Uterus (tissue), 4 donors: Measurements from ENCODE around the gene WDR76. TPM values are rescaled to one million over a fixed set of nuclear protein-coding genes. Genes with fewer than 3 reads are reported as not detected.

Source experiments
- DNase-seq, 2 donors: peaks; one replicate each; pipeline ENCODE4 v3.0.0-alpha.2; 2019 to 2020
- H3K27ac ChIP-seq, 2 donors: fragments of 200-600 bp; sonication (generic); 1 replicate in 1 of 2; 2 replicates in 1 of 2; pipeline ENCODE4 v1.5.1; 2016 to 2018
- H3K27me3 ChIP-seq, 2 donors: fragments of 200-600 bp; sonication (generic); one replicate each; pipeline ENCODE4 v1.5.1; 2018 to 2019; ENCODE audit warnings: control low read depth in 1 of 2
- H3K36me3 ChIP-seq, 2 donors: fragments of 200-600 bp; sonication (generic); one replicate each; pipeline ENCODE4 v1.5.1; 2019; ENCODE audit warnings: control low read depth in 1 of 2
- H3K4me1 ChIP-seq, 2 donors: fragments of 200-600 bp; sonication (generic); one replicate each; pipeline ENCODE4 v1.5.1; 2018 to 2019; ENCODE audit warnings: control low read depth in 1 of 2
- H3K4me3 ChIP-seq, 2 donors: fragments of 200-600 bp; sonication (generic); 1 replicate in 1 of 2; 2 replicates in 1 of 2; pipeline ENCODE4 v1.5.1; 2018 to 2019; ENCODE audit warnings: mild to moderate bottlenecking in 1 of 2
- H3K9me3 ChIP-seq, 2 donors: fragments of 200-600 bp; sonication (generic); one replicate each; pipeline ENCODE4 v1.5.1; 2019; ENCODE audit warnings: control low read depth in 1 of 2
- POLR2A ChIP-seq, 2 donors: fragments of 450-650 bp; IDR thresholded peaks; one replicate each; pipeline ENCODE4 v1.6.1; 2016; ENCODE audit warnings: antibody characterized with exemption in 2 of 2, mild to moderate bottlenecking in 1 of 2, moderate library complexity in 1 of 2
- intact Hi-C: fragments of 100-400 bp; cut with DNase I; formaldehyde crosslinking; loops from one replicate; pipeline ENCODE4 v1.15.1; 2023; ENCODE audit warnings: low total_unique reads
- total RNA-seq, 4 donors: library from RNA; depleted of rRNA in 3 of 4; stranded (reverse); fragments of >200 nt in 3 of 4; gene quantifications; one replicate each; pipeline versions ENCODE4 v1.1.0 to v1.2.4, GENCODE V29; 2014 to 2023
- TF ChIP-seq, protein P1 (sequence below), 4 experiments: fragments of 200-600 bp in 2 of 4; fragments of 450-650 bp in 2 of 4; sonication (generic) in 2 of 4; IDR thresholded peaks; one replicate each; pipeline ENCODE4 v1.5.1; 2016 to 2019; ENCODE audit warnings: antibody characterized with exemption in 4 of 4, mild to moderate bottlenecking in 2 of 4, moderate library complexity in 1 of 4
- donor health status: DM: yes; HTN: yes; CAD: no.

The WDR76 gene
- 100 to 1,000 TPM in 1 of 4 donors, 10 to 100 TPM in 1, 1 to 10 TPM in 1, under 1 TPM in 1; 0.59 to 114 (median 13.0) TPM for total RNA-seq

DNA sequence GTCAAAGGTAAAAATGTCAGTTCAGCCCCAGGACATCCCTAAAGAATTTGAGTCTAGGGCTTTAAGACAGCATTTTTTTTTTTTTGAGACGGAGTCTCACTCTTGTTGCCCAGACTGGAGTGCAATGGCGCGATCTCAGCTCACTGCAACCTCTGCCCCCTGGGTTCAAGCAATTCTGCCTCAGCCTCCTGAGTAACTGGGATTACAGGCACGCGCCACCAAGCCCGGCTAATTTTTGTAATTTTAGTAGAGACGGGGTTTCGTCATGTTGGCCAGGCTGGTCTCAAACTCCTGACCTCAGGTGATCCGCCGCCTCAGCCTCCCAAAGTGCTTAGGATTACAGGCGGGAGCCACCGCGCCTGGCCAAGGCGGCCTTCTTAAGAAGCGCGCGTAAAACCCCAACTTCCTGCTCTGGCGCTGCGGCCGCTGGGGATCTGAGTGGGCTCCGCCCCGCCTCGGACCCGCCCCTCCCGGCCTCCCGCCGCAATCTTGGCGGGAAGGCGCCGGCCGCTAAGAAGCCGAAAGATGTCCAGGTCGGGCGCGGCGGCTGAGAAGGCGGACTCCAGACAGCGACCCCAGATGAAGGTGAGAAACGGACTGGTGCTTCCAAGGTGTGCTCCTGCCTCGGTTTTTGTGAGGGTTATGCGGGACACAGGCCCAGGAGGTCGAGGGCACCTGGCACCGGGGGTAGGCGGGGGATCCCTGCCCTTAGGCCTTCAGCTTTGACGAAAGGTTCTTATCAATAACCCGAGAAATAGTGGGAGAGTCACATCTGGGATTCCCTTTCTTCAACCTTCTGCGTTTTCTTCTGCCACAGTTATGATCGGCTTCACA, at the start of gene WDR76:
Gene WDR76, plus strand, starts transcription at position 495 of the 834 bp plus-strand sequence. Its CDS starts 31 bp downstream, at position 526.
- H3K9me3 ChIP-seq: no peaks in the 10 kb centered on the region
- H3K27me3 ChIP-seq: no peaks in the 10 kb centered on the region
- peak; percentile 23 to 30 for TF ChIP-seq POLR2A (IDR thresholded peaks at IDR 0.05)
- TF ChIP-seq, protein P1, sequence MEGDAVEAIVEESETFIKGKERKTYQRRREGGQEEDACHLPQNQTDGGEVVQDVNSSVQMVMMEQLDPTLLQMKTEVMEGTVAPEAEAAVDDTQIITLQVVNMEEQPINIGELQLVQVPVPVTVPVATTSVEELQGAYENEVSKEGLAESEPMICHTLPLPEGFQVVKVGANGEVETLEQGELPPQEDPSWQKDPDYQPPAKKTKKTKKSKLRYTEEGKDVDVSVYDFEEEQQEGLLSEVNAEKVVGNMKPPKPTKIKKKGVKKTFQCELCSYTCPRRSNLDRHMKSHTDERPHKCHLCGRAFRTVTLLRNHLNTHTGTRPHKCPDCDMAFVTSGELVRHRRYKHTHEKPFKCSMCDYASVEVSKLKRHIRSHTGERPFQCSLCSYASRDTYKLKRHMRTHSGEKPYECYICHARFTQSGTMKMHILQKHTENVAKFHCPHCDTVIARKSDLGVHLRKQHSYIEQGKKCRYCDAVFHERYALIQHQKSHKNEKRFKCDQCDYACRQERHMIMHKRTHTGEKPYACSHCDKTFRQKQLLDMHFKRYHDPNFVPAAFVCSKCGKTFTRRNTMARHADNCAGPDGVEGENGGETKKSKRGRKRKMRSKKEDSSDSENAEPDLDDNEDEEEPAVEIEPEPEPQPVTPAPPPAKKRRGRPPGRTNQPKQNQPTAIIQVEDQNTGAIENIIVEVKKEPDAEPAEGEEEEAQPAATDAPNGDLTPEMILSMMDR (IDR thresholded peaks at IDR 0.05): no peak
- peak; percentile 80 to 82 for DNase-seq
- H3K27ac ChIP-seq: peak within 1 kb of the TSS; percentile 77 to 83
- peaks cover 0 to 19% of the 10 kb centered on the region in 2 donors for H3K4me1 ChIP-seq
- intact Hi-C loops: no loop called here
- peak within 1 kb of the TSS; percentile 43 to 49 for H3K4me3 ChIP-seq
- no peaks in the 10 kb centered on the region for H3K36me3 ChIP-seq

DNA sequence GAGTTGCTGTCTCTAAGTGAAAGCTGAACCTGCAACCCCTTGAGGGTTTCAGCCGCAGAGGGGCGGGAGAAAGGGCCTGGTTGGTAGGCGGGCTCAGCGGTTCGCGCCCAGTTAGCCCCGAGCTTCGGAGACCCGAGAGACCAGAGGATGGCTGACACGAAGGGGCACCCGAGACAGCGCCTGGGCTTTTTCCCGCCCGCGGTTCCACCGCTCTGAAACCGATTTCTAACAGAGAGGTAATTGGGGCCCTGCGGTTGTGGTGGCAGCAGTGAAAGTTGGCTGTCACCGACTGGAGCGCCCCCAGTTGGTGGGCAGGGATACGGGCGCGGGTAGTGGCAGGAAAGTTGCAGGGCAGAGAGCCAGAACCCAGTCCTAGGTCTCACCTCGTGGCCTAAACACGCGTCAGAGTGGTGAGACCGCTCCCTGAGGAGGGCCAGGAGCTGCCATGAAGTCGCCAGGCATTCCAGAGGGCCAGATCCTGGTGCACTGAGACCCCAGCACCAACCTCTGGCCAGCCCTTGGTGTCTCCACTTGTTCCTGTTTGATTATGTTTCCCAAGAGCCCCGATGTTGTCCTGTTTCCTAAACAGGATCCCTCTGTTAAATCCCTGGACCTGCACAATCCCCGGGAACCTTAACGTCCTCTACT, 49.4 kb upstream of the WDR76 start:
- H3K27ac ChIP-seq: peak overlapping the region; percentile 88 to 90
- TF ChIP-seq, protein P1 (IDR thresholded peaks at IDR 0.05): peak; percentile 61 to 81 (median 77)
- TF ChIP-seq POLR2A (IDR thresholded peaks at IDR 0.05): peak in 1 of 2 donors; percentile 6
- H3K36me3 ChIP-seq: no peaks in the 10 kb centered on the region
- intact Hi-C loops: no loop called here
- no peaks in the 10 kb centered on the region for H3K27me3 ChIP-seq
- H3K9me3 ChIP-seq: no peaks in the 10 kb centered on the region
- peak overlapping the region; percentile 51 to 65 for H3K4me3 ChIP-seq
- peak; percentile 74 to 79 for DNase-seq
- no peaks in the 10 kb centered on the region for H3K4me1 ChIP-seq

DNA sequence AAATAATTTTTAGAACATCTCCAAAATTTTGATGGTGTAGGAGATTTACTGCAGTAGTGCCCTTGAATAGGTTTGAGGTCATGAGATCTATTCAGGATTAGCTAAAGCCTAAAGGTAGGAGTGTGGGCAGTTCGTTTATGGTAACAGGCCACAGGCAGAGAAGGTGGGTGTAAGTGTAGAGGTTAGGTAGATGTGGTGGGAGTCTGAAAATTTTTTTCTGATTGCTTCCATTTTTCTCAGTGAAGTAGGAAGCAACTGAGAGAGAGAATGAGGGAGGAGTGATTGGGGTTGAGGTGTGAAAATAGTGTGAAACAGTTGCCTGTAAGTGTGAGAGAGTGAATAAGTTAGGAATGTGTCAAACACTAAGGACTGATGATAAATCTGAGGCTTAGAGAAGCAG, 47.8 kb upstream of the WDR76 start:
- no peaks in the 10 kb centered on the region for H3K9me3 ChIP-seq
- TF ChIP-seq, protein P1 (IDR thresholded peaks at IDR 0.05): no peak
- no peak for TF ChIP-seq POLR2A (IDR thresholded peaks at IDR 0.05)
- no peaks in the 10 kb centered on the region for H3K27me3 ChIP-seq
- no peak for DNase-seq
- intact Hi-C loops: no loop called here
- no peak overlapping the region for H3K4me3 ChIP-seq
- H3K4me1 ChIP-seq: no peaks in the 10 kb centered on the region
- H3K36me3 ChIP-seq: no peaks in the 10 kb centered on the region
- no peak overlapping the region for H3K27ac ChIP-seq

DNA sequence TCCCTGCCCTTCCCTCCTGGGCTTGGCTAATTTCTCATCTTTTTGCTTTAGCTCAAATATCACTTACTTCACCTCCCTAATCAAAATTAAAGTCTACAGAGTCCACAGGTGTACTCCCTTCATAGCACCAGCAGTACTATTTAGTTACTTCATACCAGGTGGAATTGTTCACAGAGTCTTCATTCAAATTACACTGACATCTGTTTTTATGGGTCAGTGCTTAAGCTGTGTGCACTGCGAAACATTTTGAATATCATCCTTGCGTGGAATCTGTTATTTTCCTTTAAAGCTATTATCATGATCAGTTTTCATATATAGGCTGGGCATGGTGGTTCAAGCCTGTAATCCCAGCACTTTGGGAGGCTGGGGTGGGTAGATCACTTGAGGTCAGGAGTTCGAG, 37.4 kb upstream of the WDR76 start:
- H3K4me3 ChIP-seq: no peak overlapping the region
- no peaks in the 10 kb centered on the region for H3K9me3 ChIP-seq
- DNase-seq: no peak
- intact Hi-C loops: no loop called here
- TF ChIP-seq, protein P1 (IDR thresholded peaks at IDR 0.05): no peak
- no peak for TF ChIP-seq POLR2A (IDR thresholded peaks at IDR 0.05)
- H3K27me3 ChIP-seq: no peaks in the 10 kb centered on the region
- no peak overlapping the region for H3K27ac ChIP-seq
- H3K4me1 ChIP-seq: peaks cover 4 to 14% of the 10 kb centered on the region in 2 donors
- H3K36me3 ChIP-seq: no peaks in the 10 kb centered on the region
